Jurkat, Clone E6-1 (cell line): ENCODE results near the gene SUCO.
"Not testable (repeated sequence)": the region's sequence is repeated elsewhere in the genome, so short reads cannot be mapped to it uniquely, and the experiment has no call there.

ENCODE experiments used
- DNase-seq: peaks from one replicate; pipeline ENCODE4 v3.0.0-alpha.2; 2011; ENCODE audit warnings: low read depth, low spot score
- H3K4me3 ChIP-seq: 2 replicates; pipeline ENCODE4 v1.5.1; 2011; ENCODE audit warnings: mild to moderate bottlenecking, low read length, control low read depth, moderate library complexity

Gene SUCO

DNA sequence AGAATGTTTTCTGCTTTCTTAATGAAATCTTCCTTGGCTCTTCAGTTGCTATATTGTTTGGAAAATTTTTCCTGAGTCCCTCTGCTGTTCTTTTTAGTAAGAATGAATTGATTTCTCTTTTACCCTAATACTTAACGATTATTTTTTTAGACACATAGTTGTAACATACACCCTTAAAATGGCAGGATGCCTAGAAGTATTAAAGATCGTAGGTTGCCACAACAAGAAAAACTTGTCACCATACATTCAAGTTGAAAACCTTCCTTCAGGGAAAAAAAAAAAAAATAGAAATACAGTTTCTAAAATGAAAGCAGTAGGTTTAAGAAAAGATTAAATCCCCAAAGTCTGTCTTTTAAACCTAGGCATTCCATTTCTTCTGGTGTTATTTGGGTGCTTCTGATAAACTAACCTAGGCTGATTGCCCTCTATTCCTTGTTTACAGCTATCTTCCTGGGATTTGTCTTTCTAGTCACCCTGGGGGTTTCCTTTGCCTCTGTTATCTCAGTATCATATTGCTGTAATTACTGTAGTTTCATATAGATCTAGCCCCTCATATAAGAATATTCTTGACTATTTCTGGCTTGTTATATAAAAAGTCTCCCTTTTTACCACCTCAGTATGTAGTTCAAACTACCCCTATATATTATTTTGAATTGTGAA is 16.8 kb downstream of the SUCO start:
- DNase-seq = no peak
- H3K4me3 ChIP-seq = no peak overlapping the region

GRCh38 chr1:172551279-172551678 is 18.3 kb downstream of the SUCO start:
- DNase-seq = no peak
- H3K4me3 ChIP-seq = no peak overlapping the region

DNA sequence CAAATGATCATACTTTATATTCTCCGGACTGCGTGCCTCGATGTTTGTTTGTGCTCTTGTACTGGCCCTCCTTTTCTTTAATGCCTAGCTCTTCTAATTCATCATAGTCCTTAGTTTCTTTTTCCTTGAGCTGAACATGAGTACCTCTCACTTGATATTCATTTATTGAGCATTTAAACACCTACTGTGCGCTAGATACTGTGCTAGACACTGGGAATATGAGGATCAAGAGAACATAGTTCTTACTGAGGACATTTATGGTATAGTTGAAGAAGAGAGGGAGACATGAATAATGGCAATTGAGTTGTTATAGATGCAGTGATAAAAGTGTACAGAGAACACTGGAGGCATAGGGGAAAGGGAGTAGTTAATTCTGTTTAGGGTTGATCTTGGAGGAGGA is 22.0 kb downstream of the SUCO start:
- DNase-seq = no peak
- H3K4me3 ChIP-seq = no peak overlapping the region

- no peak for DNase-seq
- no peak overlapping the region for H3K4me3 ChIP-seq
Measured at GRCh38 chr1:172556461-172556860, 23.5 kb downstream of the SUCO start.

GRCh38 chr1:172557270-172557669 is 24.3 kb downstream of the SUCO start:
- no peak for DNase-seq
- H3K4me3 ChIP-seq = no peak overlapping the region

- DNase-seq = no peak
- no peak overlapping the region for H3K4me3 ChIP-seq
Measured at GRCh38 chr1:172559572-172560210, 26.7 kb downstream of the SUCO start.

DNA sequence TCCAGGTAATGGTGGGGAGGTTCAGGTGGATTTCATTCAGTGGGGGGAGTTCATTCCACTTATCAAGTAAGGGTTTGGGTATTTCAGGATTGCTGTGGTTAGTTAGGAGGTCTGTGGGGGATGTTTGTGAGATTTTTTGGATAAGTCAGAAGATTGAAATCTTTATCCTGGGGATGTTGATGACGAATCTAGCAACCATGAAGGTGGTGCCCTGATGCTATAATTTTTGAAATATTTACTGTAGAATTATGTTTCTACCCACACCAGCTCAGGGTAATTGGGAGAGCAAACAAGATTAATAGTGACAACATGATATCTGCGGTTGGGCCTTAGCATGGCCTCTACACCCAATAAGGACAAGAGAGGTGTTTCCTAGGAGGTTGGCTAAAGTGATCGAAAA is 28.3 kb downstream of the SUCO start:
- DNase-seq = no peak
- no peak overlapping the region for H3K4me3 ChIP-seq

GRCh38 chr1:172566196-172566997 is 33.4 kb downstream of the SUCO start:
- no peak overlapping the region for H3K4me3 ChIP-seq
- no peak for DNase-seq

DNA sequence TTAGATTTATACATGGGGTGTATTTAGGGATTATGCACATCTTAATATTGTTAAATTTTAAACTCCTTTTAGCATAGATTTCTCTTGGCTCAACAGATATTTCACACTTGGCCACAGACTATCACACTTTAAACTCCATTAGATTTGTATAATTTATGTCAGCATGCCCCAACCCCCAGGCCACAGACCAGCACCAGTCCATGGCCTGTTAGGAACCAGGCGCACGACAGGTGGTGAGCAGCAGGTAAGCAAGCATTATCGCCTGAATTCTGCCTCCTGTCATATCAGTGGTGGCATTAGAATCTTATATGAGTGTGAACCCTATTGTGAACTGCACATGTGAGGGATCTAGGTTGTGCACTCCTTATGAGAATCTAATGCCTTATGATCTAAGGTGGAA is 34.8 kb downstream of the SUCO start:
- H3K4me3 ChIP-seq = no peak overlapping the region
- DNase-seq = no peak

DNA sequence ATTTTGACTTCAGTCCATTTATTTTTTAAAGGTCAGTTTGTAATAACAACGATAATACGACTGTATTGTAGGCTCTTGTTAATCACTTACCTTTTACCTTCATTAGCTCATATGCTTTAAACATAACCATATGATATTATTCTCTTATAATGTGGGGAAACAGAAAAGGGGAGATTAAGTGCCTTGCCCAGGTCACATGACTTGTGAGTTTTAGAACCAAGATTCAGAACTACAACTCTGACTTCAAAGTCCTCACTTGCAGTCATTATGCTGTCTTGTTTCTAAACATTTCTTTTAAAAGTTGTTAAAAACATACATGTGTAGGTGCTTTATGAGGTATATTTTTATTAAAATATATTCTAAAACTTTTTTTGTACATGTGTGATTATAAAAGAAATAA is 41.1 kb downstream of the SUCO start:
- no peak overlapping the region for H3K4me3 ChIP-seq
- no peak for DNase-seq

DNA sequence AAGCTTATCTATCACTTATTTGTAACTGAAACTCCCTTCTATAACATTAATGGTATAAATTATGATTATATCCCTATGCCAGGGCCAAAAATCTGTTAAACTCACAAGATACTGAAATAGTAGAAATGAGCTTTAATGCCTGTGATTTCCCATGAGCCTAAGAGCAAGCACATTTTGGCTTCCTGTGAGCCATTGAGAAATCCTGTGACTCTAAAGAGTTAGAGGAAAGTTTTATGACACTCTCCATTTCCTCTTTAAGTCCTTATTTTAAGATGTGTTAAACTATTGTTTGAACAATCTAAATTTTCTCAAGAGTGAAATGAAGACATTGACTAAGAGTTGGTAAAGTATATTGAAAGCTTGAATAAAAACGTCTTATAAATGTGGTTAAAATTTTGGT is 45.6 kb downstream of the SUCO start:
- no peak for DNase-seq

DNA sequence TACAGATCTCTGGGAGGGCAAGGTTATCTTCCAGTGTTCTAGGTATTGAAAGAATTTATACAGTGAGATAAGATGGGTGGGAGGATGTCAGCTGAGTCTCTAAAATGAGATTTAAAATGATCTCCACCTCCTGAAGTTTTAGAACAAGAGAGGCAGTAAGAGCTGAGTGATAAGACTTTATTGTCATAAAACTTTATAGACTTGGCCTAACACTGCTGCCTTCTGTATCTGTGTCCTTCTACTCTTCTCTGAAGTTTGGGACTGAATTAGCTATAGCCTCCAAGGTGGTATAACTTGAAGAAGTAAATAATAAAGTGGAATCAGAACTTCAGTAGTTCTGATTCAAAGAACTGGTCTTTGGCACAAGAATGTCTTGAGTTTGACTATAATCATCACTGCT is 48.3 kb downstream of the SUCO start:
- no peak overlapping the region for H3K4me3 ChIP-seq
- no peak for DNase-seq

More for the DNA sequence above, 45.6 kb downstream of the SUCO start:
- H3K4me3 ChIP-seq = no peak overlapping the region

GRCh38 chr1:172581779-172582178 is 48.8 kb downstream of the SUCO start:
- DNase-seq = peak; percentile 6
- no peak overlapping the region for H3K4me3 ChIP-seq

DNA sequence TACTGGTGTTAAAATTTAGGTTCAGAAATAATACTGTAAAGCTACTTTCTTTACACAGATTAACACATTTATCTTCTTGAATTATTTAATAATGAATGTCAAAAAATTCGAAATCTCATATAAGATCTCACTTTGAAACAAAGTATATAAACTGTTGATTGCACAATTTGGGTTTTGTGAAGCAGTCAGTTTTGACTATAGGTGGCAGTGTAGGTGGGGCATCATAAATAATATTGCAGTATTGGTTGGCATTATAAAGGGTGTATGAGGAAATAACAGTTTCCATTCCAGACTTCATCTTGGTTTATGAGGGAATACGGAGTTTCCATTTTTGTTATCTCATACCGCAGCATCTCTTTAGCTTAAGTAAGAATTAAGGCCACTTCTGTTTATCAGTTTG is 49.9 kb downstream of the SUCO start:
- no peak overlapping the region for H3K4me3 ChIP-seq
- no peak for DNase-seq

- DNase-seq = no peak
- H3K4me3 ChIP-seq = no peak overlapping the region
Measured at GRCh38 chr1:172585348-172585747, 52.4 kb downstream of the SUCO start.

DNA sequence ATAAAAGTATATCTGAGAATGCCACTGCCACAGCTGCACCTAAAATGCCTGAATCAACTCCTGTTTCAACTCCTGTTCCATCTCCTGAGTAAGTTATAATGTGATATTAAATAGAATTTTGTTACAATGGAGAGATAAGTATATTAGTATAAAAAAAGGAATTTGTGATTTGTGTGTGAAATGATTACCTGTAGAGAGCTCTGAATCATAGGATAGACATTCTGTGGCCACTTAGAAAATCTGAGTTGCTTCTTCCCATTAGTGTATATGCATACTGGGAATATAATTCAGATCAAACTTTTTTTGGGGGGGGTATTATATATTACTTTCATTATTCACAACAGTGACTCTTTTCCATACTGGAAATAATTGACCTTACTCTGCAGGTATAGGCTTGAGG is 52.9 kb downstream of the SUCO start:
- H3K4me3 ChIP-seq = no peak overlapping the region
- no peak for DNase-seq

DNA sequence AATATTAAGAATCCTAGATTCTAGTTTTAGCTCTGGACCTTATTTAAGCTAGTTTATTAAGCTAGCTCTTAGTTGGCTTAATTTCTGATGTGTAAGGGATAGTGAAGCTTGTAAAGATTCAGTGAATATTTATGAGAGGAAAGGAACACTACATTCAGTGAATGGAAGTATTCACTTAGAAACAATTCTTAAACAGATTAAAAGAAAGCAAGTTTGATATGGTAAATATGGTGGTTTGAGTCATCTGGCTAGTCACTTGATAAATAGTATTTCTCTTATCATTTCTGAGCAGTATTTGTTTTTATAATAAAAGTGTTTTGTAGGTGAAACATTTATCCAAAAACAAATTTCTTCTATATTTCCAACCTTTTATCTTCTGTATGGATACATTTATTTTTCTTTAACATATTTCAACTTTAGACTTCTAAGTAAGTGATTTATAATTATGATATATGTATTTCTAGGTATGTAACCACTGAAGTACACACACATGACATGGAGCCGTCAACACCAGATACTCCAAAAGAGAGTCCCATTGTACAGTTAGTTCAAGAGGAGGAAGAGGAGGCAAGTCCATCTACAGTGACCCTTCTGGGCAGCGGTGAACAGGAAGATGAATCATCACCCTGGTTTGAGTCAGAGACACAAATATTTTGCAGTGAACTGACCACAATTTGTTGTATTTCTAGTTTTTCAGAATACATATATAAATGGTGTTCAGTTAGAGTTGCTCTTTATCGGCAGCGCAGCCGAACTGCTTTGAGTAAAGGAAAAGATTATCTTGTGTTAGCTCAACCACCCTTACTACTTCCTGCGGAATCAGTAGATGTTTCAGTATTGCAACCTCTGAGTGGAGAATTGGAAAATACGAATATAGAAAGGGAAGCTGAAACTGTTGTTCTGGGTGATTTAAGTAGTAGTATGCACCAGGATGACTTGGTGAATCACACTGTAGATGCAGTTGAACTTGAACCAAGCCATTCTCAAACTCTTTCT is 55.6 kb downstream of the SUCO start:
- no peak for DNase-seq
- H3K4me3 ChIP-seq = no peak overlapping the region

GRCh38 chr1:172589553-172589952 is 56.6 kb downstream of the SUCO start:
- DNase-seq = no peak
- no peak overlapping the region for H3K4me3 ChIP-seq

DNA sequence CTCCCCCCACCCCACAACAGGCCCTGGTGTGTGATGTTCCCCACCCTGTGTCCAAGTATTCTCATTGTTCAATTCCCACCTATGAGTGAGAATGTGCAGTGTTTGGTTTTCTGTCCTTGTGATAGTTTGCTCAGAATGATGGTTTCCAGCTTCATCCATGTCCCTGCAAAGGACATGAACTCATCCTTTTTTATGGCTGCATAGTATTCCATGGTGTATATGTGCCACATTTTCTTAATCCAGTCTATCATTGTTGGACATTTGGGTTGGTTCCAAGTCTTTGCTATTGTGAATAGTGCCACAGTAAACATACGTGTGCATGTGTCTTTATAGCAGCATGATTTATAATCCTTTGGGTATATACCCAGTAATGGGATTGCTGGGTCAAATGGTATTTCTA is 58.5 kb downstream of the SUCO start:
- H3K4me3 ChIP-seq, DNase-seq: not testable (repeated sequence)
